HT1080 (cell line): ENCODE results near the gene GNAL. TPM values are rescaled to one million over a fixed set of nuclear protein-coding genes. Genes with fewer than 3 reads are reported as not detected.

Source experiments
- DNase-seq: peaks from one replicate; pipeline ENCODE4 v3.0.0-alpha.2; 2015; ENCODE audit warnings: low read depth
- total RNA-seq: library from RNA; depleted of rRNA; stranded (reverse); fragments of >200 nt; shearing (Covaris generic); gene quantifications from 2 replicates; pipeline ENCODE4 v1.2.3, GENCODE V29; 2014

Gene GNAL
- total RNA-seq, 1 experiment from 2014 or later, result 1.0 TPM

DNA sequence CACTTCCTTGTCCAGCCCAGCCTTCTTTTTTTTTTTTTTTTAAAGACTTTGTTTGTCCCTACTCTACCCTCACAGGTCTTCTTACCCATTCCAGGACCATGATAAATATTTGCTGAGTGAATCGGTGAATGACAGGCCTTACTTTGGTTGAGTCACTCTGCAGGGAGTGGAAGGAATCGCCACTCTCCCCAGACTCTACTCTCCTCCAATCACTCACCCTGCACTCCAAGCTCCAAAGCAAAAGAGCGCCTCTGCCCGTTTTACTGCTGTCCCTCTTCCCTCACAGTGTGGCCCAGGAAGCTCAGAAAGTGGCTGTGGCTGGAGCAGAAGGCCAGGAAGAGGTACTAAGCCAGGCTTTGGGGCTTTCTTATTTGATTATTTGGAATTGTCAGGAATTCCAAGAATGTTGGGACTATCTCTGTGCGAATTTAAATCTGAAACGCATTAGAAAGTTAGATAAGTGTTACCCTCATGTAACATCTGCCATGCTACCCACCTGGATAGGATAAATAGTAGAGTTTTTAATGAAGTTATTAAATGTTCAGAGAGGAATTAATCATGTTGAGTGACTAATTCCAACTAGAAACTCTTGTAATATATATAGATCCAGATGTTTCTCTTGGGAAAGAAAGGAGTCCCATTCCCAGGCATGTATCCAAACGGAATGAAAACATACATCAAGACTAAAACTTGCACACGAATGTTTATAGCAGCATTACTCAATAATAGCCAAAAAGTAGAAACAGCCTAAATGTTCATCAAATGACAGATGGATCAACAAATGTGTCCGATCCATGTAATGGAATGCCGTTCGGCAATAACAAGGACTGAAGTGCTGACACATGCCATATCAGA, 119.2 kb downstream of the GNAL start:
- DNase-seq, result peak; percentile 77

DNA sequence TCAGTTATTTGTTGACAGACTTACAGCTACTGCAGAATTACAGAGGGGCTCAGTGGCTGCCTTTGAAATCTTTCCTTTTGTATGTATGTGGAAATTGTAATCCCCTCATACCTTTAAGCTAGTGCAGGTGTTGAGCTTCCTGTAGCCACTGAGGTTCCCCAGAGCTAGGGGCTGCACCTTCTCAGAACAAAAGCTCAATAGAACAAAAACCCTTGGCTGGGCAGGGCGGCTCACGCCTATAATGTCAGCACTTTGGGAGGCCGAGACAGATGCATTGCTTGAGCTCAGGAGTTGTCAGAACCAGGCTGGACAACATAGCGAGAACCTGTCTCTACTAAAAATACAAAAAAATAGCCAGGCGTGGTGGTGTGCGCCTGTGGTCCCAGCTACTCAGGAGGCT, 120.8 kb downstream of the GNAL start:
- DNase-seq, result no peak

- no peak for DNase-seq
Measured at GRCh38 chr18:11810379-11810778, 121.3 kb downstream of the GNAL start.

DNA sequence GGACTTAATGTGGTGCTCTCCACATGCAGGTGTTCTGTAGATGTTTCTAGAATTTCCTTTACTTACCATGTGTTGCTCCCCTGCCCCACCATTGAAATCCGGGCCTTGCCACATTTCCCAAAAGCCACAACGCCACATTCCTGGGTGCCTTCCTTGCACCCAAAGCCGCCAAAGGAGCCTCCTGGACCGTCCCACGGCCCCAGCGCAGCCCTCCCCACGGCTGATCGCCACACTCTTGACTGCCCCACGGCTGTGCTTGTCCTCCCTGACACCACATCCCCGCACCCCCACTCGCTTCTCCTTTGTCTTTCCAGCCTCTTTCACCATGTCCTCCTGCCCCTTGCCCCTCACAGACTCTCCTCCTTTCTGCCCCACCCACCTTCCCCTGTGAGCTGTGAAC, 121.9 kb downstream of the GNAL start:
- no peak for DNase-seq

DNA sequence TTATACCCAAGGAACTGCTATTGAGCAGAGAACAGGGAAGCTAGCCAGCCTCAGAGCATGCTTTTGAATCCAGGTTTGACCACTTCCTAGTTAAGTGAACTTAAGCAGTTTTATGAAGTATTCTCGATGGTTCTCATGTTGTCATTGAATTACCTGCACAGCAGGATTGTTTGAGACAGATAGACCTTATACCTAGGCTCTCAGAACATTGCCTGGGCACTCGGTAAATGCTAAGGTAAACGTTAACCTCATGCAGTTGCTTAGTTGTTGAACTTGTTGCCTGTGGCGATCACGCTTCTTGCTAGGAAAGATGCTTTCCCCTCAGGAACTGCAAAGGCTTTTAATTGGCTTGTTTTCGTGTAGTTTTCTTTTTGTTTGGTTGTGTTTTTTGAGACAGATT, 128.2 kb downstream of the GNAL start:
- no peak for DNase-seq

GRCh38 chr18:11818486-11819203, 129.6 kb downstream of the GNAL start:
- DNase-seq, result no peak

GRCh38 chr18:11819938-11820337, 130.9 kb downstream of the GNAL start:
- no peak for DNase-seq

DNA sequence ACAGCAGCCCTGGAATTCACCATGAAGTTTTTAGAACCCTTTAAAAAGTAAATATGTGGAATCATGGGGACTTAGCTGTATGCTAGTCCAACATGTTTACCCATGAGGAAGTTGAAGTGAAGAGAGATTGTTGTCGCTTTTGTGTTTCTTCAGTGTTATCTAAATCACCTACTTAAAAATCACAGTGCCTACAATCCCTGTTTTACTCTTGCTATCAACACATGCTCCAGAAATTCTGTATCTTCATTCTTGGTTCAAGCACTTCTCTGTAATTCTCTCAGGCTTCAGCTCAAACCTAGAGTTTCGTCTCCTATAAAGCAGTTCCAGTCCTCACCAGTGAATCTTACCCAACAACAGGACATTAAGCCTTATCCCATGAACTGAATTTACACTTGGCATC, 131.6 kb downstream of the GNAL start:
- DNase-seq, result no peak

- no peak for DNase-seq
Measured at GRCh38 chr18:11821208-11821607, 132.1 kb downstream of the GNAL start.

GRCh38 chr18:11821643-11822237, 132.7 kb downstream of the GNAL start:
- no peak for DNase-seq

- no peak for DNase-seq
Measured at GRCh38 chr18:11823545-11823944, 134.5 kb downstream of the GNAL start.

DNA sequence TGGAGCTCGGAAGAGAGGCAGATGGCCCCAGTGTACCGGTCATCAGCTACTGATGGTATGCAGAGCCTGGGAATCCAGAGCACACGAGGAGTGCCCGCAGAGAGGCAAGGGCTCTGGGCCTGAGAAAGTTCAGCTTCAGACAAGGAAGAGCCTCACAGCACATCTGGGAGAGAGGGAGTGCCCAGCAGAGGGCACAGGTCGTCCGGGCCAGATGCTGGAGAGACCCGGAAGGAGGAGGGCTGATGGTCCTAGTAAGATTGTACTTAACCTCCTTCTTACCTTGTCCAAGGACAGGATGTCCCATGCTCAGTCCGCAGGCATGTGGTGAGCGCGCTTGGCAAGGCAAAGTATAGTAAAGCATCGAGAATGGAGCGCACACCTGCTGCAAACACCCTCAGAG, 137.8 kb downstream of the GNAL start:
- no peak for DNase-seq

DNA sequence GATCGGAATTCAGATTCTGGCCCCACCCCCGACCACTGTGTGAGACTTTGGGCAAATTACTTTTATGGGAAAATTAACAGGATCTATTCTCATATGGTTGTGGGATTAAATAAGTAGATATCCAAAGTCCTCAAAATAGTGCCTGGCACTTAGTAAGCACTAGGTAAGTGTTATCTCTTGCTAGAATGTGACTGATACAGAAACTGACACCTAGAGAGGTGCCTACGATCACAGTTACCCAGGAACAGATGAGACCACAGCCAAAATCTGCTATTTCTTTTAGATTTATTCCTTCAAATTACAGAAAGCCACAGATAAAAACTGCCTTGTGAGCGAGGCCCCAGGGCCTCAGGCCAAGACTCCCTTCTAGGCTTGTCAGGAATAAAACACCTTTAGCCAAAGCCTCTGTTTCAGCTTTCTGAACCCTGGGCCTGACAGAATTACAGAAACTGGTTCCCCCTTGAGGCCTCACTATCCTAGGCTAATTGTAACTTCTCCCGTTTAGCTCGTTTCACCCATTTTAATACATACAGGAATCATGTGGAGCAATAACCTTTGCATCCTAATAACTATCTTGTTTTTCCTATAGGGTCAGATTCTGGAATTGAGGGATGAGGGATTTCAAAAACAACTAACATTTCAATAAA, 139.8 kb downstream of the GNAL start:
- no peak for DNase-seq

- no peak for DNase-seq
Measured at GRCh38 chr18:11830585-11830984, 141.5 kb downstream of the GNAL start.

DNA sequence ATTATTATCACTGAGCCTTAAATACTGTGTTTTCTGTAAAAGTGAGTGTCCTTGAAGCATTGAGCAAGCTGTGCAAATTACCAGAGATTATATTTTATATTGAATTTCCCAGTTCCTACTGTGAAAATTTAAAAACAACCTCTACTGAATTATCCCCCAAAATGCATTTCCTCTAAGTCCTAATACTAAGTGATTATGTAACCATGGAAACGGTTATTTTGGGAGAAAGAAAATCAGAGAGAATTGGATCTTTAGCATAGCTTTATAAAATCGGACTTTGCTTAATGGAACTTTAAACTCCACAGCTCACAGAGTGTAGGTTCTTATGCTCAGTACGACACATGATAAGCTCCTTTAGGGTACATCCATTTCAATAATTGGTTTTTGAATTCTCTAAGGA, 142.9 kb downstream of the GNAL start:
- no peak for DNase-seq

- no peak for DNase-seq
Measured at GRCh38 chr18:11834772-11835171, 145.7 kb downstream of the GNAL start.

- DNase-seq, result no peak
Measured at GRCh38 chr18:11839556-11839955, 150.5 kb downstream of the GNAL start.

GRCh38 chr18:11840493-11840892, 151.4 kb downstream of the GNAL start:
- DNase-seq, result no peak

DNA sequence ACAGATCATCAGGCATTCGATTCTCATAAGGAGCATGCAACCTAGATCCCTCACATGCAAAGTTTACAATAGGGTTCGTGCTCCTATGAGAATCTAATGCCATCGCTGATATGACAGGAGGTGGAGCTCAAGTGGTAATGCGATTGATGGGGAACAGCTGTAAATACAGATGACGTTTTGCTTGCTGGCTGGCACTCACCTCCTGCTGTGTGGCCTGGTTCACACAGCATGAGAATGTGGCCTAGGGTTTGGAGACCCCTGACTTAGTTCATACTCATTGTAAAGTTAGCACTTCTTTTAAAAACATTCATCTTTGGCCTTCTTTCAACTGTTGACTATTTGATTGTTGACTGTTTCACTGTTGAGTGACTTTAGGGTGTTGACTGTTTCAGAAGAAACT, 153.5 kb downstream of the GNAL start:
- DNase-seq, result no peak

DNA sequence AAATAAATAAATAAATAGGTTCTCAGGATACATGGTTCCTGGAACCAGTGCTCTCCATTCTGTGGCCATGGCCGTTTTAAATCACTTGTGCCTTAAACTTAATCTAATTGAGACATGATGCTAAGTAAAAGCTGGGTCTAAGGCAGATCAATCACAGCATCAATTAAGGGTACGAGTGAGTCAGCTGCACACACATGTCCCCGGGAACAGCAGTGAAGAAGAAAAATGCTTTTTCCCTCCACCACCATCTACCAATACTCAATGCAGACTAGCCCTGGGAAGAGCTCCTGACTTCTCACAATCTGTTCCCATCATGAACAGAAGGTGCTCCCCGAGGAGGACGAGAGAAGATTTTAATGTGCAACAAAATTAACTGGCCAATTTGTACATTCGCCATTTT, 155.4 kb downstream of the GNAL start:
- no peak for DNase-seq

- DNase-seq, result no peak
Measured at GRCh38 chr18:11845654-11846053, 156.6 kb downstream of the GNAL start.

DNA sequence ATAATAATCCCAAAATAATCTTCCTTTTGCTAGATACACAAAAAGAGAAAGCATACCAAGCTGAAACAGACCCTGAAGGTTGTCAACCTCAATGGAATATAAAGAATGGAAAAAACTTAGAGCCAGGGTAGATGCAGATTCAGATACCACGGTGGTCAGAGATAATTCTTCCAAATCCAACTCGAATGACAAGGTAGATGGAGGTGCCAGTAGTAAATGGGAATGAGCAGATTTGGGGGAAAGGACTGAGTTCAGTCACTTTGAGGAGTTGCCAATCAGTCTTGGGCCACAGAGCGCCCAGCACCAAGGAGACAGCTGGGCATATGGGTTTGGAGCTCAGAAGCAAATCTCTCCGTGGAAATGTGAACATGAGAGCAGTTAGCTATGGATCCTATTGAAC, 158.7 kb downstream of the GNAL start:
- DNase-seq, result no peak
